Osteoblast (primary cell): ENCODE data around the gene RELB. TPM values are rescaled to one million over a fixed set of nuclear protein-coding genes. Genes with fewer than 3 reads are reported as not detected.

Source experiments
- DNase-seq: peaks from one replicate; pipeline ENCODE4 v3.0.0; 2011; ENCODE audit warnings: low spot score, mixed read lengths; ENCODE audit not compliant: insufficient read length; ENCODE audit errors: missing footprints
- H2AFZ ChIP-seq: 2 replicates; pipeline ENCODE4 v1.6.0; 2011; ENCODE audit warnings: mild to moderate bottlenecking, low read length
- H3K27ac ChIP-seq: 2 replicates; pipeline ENCODE4 v1.5.1; 2011; ENCODE audit warnings: mild to moderate bottlenecking, low read depth, low read length, moderate library complexity
- H3K27me3 ChIP-seq: 2 replicates; pipeline ENCODE4 v1.6.0; 2012; ENCODE audit warnings: mild to moderate bottlenecking, control low read depth, inconsistent platforms, low read length, moderate library complexity; ENCODE audit not compliant: insufficient read depth
- H3K36me3 ChIP-seq: 2 replicates; pipeline ENCODE4 v1.5.1; 2011; ENCODE audit warnings: mild to moderate bottlenecking, low read length, control low read depth, moderate library complexity; ENCODE audit not compliant: insufficient read depth
- H3K4me1 ChIP-seq: 2 replicates; pipeline ENCODE4 v1.5.1; 2011; ENCODE audit warnings: mild to moderate bottlenecking, low read length, control low read depth, moderate library complexity; ENCODE audit not compliant: insufficient read depth
- H3K4me2 ChIP-seq: 2 replicates; pipeline ENCODE4 v1.6.0; 2011; ENCODE audit warnings: mild to moderate bottlenecking, low read length; ENCODE audit not compliant: insufficient read depth
- H3K4me3 ChIP-seq: fragments of 200-600 bp; sonication (generic); 3 replicates; pipeline ENCODE4 v1.5.1; 2012; ENCODE audit warnings: mild to moderate bottlenecking, low read length, inconsistent platforms; ENCODE audit not compliant: insufficient read depth
- H3K79me2 ChIP-seq: 2 replicates; pipeline ENCODE4 v1.6.0; 2012; ENCODE audit warnings: mild to moderate bottlenecking, low read length, control low read depth, inconsistent platforms; ENCODE audit not compliant: insufficient read depth
- H3K9me3 ChIP-seq: 2 replicates; pipeline ENCODE4 v1.5.1; 2011; ENCODE audit warnings: low read depth, low read length, control low read depth
- H4K20me1 ChIP-seq: 2 replicates; pipeline ENCODE4 v1.6.0; 2012; ENCODE audit warnings: mild to moderate bottlenecking, low read length, control low read depth; ENCODE audit not compliant: insufficient read depth
- CTCF ChIP-seq: IDR thresholded peaks from 2 replicates; pipeline ENCODE4 v1.5.1; 2011; ENCODE audit warnings: mild to moderate bottlenecking, low read depth, low read length, moderate library complexity; ENCODE audit errors: extremely low read depth
- total RNA-seq: library from RNA; depleted of rRNA; stranded (reverse); fragments of >200 nt; gene quantifications from 2 replicates; pipeline ENCODE4 v1.2.3, GENCODE V29; 2012

Gene RELB
- total RNA-seq, 1 donor: 9.8 TPM

GRCh38 chr19:45076851-45077730 is 75.8 kb downstream of the RELB start:
- H4K20me1 ChIP-seq: peaks cover 9% of the 10 kb centered on the region
- peak overlapping the region; percentile 75 for H2AFZ ChIP-seq
- no peaks in the 10 kb centered on the region for H3K27me3 ChIP-seq
- peaks cover 16% of the 10 kb centered on the region for H3K4me1 ChIP-seq
- peaks cover 32% of the 10 kb centered on the region for H3K79me2 ChIP-seq
- H3K36me3 ChIP-seq: peaks cover 7% of the 10 kb centered on the region
- DNase-seq: peak; percentile 36
- H3K9me3 ChIP-seq: no peaks in the 10 kb centered on the region
- peak overlapping the region; percentile 68 for H3K4me3 ChIP-seq
- TF ChIP-seq CTCF: no peak
- peak overlapping the region; percentile 78 for H3K4me2 ChIP-seq
- no peak overlapping the region for H3K27ac ChIP-seq

- peak; percentile 54 for DNase-seq
- Histone ChIP-seq H3K27me3 (no peaks in the 10 kb centered on the region), H4K20me1 (peaks cover 12% of the 10 kb centered on the region), H3K36me3 (peaks cover 11% of the 10 kb centered on the region), H3K4me2 (peak overlapping the region; percentile 80), H3K27ac (peak overlapping the region; percentile 32), H3K79me2 (peaks cover 47% of the 10 kb centered on the region), H2AFZ (peak overlapping the region; percentile 98), H3K4me1 (peaks cover 16% of the 10 kb centered on the region), H3K9me3 (no peaks in the 10 kb centered on the region), H3K4me3 (peak overlapping the region; percentile 92)
- no peak for TF ChIP-seq CTCF
Measured at GRCh38 chr19:45078390-45079062, 77.3 kb downstream of the RELB start.

- Histone ChIP-seq H2AFZ (peak within 1 kb of the TSS; percentile 98), H3K27me3 (no peaks in the 10 kb centered on the region), H3K27ac (peak within 1 kb of the TSS; percentile 75), H3K4me1 (peaks cover 16% of the 10 kb centered on the region), H3K79me2 (peaks cover 49% of the 10 kb centered on the region), H3K9me3 (no peaks in the 10 kb centered on the region), H3K4me3 (peak within 1 kb of the TSS; percentile 92), H3K4me2 (peak within 1 kb of the TSS; percentile 80), H3K36me3 (peaks cover 11% of the 10 kb centered on the region), H4K20me1 (peaks cover 12% of the 10 kb centered on the region)
- no peak for TF ChIP-seq CTCF
- peak; percentile 99 for DNase-seq
Measured at GRCh38 chr19:45079063-45079910, 78.0 kb downstream of the RELB start, which contains the start of gene GEMIN7. TSS of gene GEMIN7 (plus strand) at chr19:45079260. CDS start at chr19:45090115, 10,855 bp downstream.
